Activated naive CD8-positive, alpha-beta T cell treated with anti-CD3 and anti-CD28 coated beads for 36 hours (primary cell): ENCODE data around the gene TNFRSF21. TPM values are rescaled to one million over a fixed set of nuclear protein-coding genes. Genes with fewer than 3 reads are reported as not detected.
A peak's percentile ranks its signal among the peaks of the same experiment; 100 is the strongest.

Experiments used
- DNase-seq: peaks from one replicate; pipeline ENCODE4 v3.0.0; 2021
- H3K27ac Mint-ChIP-seq: one replicate; pipeline ENCODE4 v1.8.0; 2022; ENCODE audit warnings: mild to moderate bottlenecking, moderate library complexity, mixed read lengths
- H3K27me3 Mint-ChIP-seq: one replicate; pipeline ENCODE4 v1.8.0; 2022; ENCODE audit warnings: mild to moderate bottlenecking, mixed read lengths
- H3K36me3 Mint-ChIP-seq: one replicate; pipeline ENCODE4 v1.8.0; 2021; ENCODE audit warnings: mild to moderate bottlenecking, mixed read lengths
- H3K4me1 Mint-ChIP-seq: one replicate; pipeline ENCODE4 v1.8.0; 2021; ENCODE audit warnings: mixed read lengths
- H3K4me3 Mint-ChIP-seq: one replicate; pipeline ENCODE4 v1.8.0; 2022; ENCODE audit warnings: mild to moderate bottlenecking, moderate library complexity, mixed read lengths
- H3K9me3 Mint-ChIP-seq: one replicate; pipeline ENCODE4 v1.8.0; 2022; ENCODE audit warnings: mixed read lengths
- total RNA-seq, 2 experiments: library from RNA; stranded (reverse); gene quantifications; one replicate each; pipeline ENCODE4 v1.2.3, GENCODE V29; 2021

The TNFRSF21 gene
- total RNA-seq, 2 experiments from 2014 or later: 3.1 to 3.7 TPM

DNA sequence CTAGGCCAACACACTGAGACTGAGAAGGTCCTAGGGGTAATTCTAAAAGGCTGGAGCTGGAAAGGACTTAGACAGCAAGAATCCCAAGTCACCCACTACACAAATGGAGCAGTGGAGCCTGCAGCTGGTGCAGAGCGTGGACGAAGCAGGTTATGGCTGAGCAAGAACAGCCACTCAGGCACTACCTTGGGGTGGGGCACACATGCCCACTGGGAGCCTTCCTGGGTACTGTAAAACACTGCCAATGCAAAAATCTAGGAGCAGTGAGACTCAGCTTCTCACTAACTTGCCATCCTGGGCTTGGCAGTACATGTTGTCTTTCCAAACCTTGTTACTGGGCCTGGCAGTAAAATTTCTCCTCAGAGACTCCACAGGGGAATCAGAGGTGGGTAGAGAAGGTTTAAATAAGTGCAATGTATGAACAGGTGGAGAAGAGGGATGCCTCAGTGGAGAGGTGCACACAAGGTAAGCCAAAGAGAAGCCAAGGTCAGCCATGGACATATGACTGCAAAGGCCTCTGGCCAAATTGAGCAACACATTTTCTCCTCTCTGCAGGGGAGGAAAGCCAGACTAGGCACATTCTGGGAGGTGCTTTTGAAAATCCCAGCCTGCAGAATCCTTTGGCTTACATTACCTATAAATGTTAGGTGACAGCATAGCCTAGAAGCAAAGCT lies 105.6 kb downstream of the TNFRSF21 start:
- DNase-seq: no peak
- Mint-ChIP-seq H3K36me3 (no peaks in the 10 kb centered on the region), H3K27ac (peak overlapping the region; percentile 70), H3K9me3 (no peaks in the 10 kb centered on the region), H3K4me3 (no peak overlapping the region), H3K4me1 (peaks cover 17% of the 10 kb centered on the region), H3K27me3 (no peaks in the 10 kb centered on the region)

DNA sequence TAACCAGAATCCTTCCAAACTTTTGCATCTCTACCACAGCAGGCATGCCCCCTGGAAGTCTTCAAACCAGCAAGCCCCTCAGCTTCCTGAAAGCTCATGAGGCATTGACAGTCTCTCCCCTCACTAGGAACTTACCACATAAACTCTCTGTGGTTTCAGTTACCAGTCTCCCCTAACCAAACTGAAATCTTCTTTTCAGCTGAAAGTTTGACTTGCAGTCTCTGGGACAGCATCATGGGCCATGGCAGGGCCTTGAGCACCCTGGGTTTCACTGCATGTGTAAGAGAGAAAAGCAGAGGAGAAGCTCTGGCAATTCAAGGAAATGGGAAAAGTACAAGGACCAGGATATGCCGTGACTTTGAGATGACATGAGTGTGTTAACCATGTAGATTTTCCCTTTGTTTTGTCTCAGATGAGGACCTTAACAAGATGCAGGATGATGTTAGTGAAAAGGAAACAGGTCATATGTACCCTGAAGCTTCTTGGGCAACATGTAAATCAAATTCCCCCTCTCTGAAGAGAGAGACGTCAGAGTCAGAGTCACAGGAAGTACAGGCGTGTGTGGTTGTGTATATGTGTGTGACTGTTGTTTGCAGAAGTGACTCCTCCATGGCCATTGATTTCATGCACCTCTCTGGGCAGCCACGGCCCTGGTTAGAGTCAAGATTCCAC lies 106.3 kb downstream of the TNFRSF21 start:
- Mint-ChIP-seq H3K4me1 (peaks cover 19% of the 10 kb centered on the region), H3K4me3 (no peak overlapping the region), H3K9me3 (no peaks in the 10 kb centered on the region), H3K27me3 (no peaks in the 10 kb centered on the region), H3K27ac (peak overlapping the region; percentile 70), H3K36me3 (no peaks in the 10 kb centered on the region)
- DNase-seq: peak; percentile 17

DNA sequence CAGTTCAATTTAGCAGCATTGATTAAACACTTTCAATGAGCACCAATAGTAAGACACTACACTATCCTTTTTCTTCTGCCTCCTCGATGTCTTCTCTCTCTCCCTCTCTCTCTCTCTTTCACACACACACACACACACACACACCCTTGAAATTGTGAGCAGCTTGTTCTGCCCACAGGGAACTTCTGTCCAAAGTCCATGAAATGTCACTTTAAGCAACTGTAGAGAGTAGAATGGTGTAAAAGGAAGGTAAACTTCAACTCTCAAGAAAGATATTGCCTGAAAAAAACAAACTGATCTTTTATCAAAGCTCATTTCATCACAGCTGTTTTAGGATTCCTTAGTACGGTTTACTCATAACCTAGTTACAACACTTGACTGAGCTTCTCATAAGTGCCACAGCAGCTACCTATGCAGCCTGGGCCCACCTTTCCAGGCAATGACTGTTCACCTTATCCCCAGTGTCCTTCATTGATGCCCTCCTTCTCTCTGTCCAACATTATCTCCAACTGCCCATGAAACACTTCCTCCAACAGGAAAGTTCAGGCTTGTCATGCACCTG lies 107.0 kb downstream of the TNFRSF21 start:
- no peak for DNase-seq
- H3K36me3 Mint-ChIP-seq: no peaks in the 10 kb centered on the region
- H3K4me3 Mint-ChIP-seq: no peak overlapping the region
- no peak overlapping the region for H3K27ac Mint-ChIP-seq
- no peaks in the 10 kb centered on the region for H3K9me3 Mint-ChIP-seq
- H3K4me1 Mint-ChIP-seq: peaks cover 25% of the 10 kb centered on the region
- no peaks in the 10 kb centered on the region for H3K27me3 Mint-ChIP-seq

DNA sequence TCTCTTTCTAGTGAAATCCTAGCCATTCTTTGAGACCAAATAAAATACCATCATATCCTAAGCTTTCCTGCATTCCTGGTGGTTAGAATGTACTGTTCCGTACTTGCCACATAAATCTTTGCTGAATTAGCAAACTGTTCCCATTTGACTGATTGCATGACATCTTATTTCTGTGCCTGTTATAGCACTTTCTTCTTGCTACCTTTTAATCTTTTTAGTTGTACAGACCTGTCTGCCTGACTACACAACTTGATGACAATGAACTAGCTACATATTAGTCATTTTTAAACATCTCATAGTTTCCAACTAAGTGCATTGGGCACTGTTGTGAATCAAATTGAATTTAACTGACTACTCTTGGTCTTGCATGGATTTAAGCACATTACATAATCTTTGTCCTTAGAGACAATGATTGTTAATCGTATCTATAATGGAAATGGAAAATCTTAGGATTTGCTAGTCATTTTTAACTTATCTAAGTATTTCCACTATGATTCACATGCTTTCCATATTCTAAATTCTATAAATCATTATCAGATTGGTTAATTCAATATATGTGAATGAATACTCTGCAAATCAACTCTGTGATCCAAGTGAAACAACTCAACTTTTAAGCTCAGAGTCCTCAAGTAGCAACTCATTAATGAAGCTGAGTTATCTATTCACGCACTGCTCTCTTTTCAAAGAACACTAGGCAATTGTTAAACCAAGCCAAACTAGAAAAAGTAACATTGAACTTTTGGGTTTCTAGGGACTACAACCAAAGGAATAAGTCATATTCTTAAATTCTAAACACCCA lies 109.0 kb downstream of the TNFRSF21 start:
- Mint-ChIP-seq H3K36me3 (no peaks in the 10 kb centered on the region), H3K27me3 (no peaks in the 10 kb centered on the region), H3K4me1 (peaks cover 25% of the 10 kb centered on the region), H3K27ac (no peak overlapping the region), H3K9me3 (no peaks in the 10 kb centered on the region), H3K4me3 (no peak overlapping the region)
- DNase-seq: no peak

DNA sequence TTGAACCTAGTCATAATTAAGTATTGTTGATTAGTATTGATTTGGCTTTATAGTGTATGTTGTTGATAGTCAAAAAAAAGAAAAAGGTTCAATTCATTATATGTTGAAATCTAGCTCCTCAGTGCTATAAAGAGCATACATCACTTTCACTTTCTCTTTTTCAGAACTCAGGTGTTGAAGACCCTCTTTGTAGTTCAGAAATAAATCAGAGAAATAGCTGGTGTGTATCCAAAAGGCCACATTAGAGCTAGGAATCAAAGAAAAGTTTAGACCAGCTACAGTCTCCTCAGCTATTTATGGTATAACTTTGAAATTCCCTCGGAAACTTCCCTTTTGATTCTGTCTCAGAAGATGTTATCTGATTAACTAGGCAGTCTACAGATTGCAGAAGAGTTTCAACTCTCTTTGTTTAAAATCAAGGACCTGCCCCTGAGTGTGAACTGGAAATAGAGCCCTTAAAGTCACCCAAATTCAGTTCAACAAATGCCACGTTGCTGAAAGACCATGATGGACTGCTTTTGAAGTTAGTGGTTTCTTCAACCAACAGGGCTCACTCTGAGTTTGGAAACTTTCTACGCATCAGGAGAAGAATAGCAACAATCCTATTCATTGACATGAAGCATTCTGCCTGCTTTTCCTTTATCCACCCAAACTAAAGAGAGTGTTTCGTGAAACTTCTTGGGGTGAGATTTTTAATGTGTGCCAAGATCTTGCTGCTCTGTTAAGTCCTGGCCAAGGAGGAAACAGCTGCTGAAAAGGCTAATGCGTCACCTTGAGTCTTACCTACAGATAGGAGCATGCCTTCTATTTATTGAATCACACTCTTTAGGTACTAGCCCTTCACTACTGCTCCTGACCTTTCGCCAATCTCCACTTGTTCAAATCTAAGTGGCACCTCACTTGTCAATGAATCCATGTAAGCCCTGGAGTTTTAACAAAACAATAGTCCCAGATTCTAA lies 111.7 kb downstream of the TNFRSF21 start:
- no peaks in the 10 kb centered on the region for H3K27me3 Mint-ChIP-seq
- no peak for DNase-seq
- peaks cover 13% of the 10 kb centered on the region for H3K4me1 Mint-ChIP-seq
- H3K27ac Mint-ChIP-seq: peak overlapping the region; percentile 57
- peak overlapping the region; percentile 35 for H3K4me3 Mint-ChIP-seq
- H3K9me3 Mint-ChIP-seq: no peaks in the 10 kb centered on the region
- no peaks in the 10 kb centered on the region for H3K36me3 Mint-ChIP-seq

DNA sequence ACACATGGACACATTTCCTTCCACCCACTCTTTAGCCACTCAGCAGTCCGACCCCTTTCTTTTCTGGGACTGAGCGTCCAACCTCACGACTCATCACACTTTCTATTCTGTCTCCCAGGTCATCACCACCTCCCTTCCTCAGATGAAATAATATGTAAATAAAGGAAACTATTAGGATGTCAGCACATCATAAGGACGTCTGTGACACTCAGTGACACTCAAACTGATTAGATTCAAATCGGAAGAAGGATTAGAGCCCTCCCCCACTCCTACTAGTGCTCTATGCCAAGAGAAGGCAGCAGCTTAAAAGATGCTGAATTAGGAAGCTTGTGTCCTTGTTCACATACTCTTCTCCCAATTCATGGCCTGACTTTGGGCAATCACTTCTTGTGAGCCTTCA lies 113.6 kb downstream of the TNFRSF21 start:
- Mint-ChIP-seq H3K27me3 (no peaks in the 10 kb centered on the region), H3K4me1 (peaks cover 8% of the 10 kb centered on the region), H3K36me3 (no peaks in the 10 kb centered on the region), H3K4me3 (no peak overlapping the region), H3K9me3 (no peaks in the 10 kb centered on the region), H3K27ac (no peak overlapping the region)
- no peak for DNase-seq

DNA sequence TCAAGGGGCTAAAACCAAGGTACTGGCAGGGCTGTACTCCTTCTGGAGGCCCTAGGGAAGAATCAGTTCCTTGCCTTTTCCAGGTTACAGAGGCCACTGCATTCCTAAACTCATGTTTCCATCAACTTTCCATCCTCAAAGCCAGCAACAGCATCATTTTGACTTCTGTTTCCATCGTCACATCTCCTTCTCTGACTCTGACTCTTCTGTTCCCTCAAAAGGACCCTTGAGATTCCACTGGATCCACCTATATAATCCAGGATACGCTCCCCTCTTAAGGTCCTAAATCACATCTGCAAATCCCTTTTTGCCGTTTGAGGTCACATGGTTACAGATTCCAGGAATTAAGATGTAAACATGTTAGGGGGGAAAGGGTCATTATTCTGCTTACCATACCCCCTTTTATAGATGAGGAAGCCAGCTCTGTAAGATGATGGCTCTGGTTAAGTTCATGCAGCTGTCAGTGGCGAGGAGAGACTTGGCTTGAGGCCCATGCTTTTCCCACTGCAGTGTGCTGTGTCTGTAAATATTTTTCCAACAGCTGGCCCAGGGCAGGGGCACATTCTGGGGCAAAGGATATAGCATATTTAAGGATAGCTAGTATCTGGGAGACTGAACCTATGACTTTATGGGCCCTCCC lies 114.6 kb downstream of the TNFRSF21 start:
- peaks cover 8% of the 10 kb centered on the region for H3K4me1 Mint-ChIP-seq
- no peak overlapping the region for H3K27ac Mint-ChIP-seq
- no peak for DNase-seq
- H3K27me3 Mint-ChIP-seq: no peaks in the 10 kb centered on the region
- H3K4me3 Mint-ChIP-seq: no peak overlapping the region
- H3K9me3 Mint-ChIP-seq: no peaks in the 10 kb centered on the region
- H3K36me3 Mint-ChIP-seq: no peaks in the 10 kb centered on the region

DNA sequence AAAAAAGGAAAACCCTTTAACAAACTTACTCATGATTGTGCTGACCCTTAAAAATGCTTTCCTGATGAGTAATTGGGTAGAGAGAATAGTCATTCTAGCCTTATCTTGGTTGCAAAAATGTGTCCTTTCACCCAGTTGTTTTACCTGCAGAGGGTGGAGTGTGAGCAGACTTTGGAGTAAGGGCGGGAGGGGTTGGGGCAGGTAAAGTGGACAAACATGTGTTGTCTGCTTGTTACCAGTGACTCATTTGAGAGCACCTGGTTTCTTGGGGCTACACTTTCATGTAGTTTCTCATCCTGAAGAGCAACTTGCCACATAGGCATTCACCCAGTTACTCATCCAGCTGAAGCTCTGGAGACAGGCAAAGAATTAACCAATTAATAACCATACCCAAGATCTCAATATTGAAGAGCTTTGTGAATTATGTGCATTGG lies 121.1 kb downstream of the TNFRSF21 start:
- Mint-ChIP-seq H3K4me3 (no peak overlapping the region), H3K4me1 (no peaks in the 10 kb centered on the region), H3K27ac (no peak overlapping the region), H3K36me3 (no peaks in the 10 kb centered on the region), H3K27me3 (no peaks in the 10 kb centered on the region), H3K9me3 (no peaks in the 10 kb centered on the region)
- no peak for DNase-seq

DNA sequence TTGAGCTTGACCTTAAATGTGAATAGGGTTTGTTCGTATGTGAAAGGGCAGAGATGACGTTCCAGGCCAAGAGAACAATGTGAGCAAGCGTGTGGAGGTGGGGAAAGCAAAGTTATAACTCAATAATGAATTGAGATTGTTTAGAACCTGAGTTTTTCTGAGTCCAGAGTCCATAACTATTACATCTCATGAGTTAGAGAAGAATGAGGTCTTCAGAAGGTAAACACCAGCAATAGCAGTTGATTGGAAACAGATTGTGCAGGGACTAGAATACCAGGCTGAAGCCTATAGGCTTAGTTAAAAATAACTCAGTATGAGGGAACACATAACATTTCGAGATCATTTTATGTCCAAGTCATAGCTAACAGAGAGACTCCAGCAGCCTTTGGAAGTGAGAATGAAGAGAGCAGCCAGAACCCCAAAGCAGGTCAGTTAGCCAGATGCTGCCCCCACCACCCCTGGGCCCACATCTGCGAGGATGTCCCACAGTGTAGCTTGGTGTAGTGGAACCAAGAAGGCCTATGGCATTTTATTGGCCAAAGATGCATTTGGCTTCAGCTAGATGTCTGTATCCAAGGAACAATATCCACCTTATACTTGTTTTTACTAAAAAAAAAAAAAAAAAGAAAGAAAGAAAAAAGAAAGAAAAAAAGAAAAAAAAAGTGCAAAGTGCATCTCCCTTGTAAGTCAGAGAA lies 121.7 kb downstream of the TNFRSF21 start:
- H3K4me3 Mint-ChIP-seq: no peak overlapping the region
- H3K27ac Mint-ChIP-seq: no peak overlapping the region
- no peak for DNase-seq
- H3K4me1 Mint-ChIP-seq: no peaks in the 10 kb centered on the region
- H3K36me3 Mint-ChIP-seq: no peaks in the 10 kb centered on the region
- H3K9me3 Mint-ChIP-seq: no peaks in the 10 kb centered on the region
- no peaks in the 10 kb centered on the region for H3K27me3 Mint-ChIP-seq

DNA sequence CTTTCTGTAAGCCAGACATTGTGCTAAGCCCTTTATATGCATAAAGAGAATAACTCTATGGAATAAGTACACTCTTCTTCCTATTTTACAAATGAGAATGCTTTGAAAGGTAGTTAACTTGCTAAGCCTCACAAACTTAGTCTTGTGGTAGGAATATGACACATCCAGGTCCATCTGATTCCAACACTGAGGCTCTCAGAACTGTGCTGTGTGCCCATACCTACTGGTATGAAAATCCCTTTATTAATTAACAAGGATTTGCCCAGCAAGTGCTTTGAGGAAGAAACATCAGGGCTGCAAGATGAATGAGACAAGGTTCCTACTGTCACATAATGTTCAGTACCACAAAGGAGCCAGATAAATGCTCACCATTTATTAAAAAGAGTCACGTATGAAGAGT lies 122.6 kb downstream of the TNFRSF21 start:
- Mint-ChIP-seq H3K9me3 (no peaks in the 10 kb centered on the region), H3K36me3 (no peaks in the 10 kb centered on the region), H3K4me3 (no peak overlapping the region), H3K27me3 (no peaks in the 10 kb centered on the region), H3K27ac (no peak overlapping the region), H3K4me1 (no peaks in the 10 kb centered on the region)
- DNase-seq: no peak

DNA sequence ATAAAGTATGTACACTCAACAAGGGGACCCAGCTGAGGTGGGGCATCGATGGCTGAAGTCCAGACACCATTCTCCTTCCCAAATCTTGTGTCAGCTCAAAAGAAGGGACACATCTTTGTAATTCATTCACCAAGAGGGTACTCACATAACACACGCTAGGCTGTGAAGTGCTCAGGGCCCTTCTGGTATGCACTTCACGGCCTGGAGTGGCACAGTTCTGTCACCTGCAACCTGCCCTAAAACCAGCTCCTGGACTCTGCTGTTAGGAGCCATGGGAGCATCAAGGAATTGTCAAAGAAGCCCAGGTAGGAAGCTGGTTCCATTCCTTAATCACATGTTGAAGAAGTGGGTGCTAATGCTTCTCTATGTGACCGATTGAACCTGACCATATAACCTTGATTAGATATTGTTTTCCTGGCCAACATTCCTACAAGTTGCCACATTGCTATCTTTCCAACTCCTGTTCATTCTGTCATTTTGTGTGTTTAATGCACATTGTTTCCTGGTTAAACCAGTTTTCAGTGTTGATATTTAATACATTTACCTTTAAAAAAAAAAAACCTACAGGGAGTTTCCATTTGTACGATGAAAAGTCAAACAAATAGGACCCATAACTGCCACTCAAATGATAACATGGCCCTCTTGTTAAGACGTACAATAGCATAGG lies 127.3 kb downstream of the TNFRSF21 start:
- Mint-ChIP-seq H3K4me1 (no peaks in the 10 kb centered on the region), H3K36me3 (no peaks in the 10 kb centered on the region), H3K27me3 (no peaks in the 10 kb centered on the region), H3K9me3 (no peaks in the 10 kb centered on the region), H3K4me3 (no peak overlapping the region), H3K27ac (no peak overlapping the region)
- DNase-seq: no peak

DNA sequence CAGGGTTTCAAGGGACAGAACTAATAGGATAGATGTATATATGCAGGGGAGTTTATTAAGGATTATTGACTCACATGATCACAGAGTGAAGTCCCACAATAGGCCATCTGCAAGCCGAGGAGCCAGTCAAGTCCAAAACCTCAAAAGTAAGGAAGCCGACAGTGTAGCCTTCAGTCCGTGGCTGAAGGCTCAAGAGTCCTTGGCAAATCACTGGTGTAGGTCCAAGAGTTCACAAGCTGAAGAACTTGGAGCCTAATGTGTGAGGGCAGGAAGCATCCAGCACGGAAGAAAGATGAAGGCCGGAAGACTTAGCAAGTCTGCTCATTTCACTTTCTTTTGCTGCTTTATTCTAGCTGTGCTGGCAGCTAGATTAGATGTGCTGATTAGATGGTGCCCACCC lies 128.0 kb downstream of the TNFRSF21 start:
- no peaks in the 10 kb centered on the region for H3K4me1 Mint-ChIP-seq
- DNase-seq: no peak
- no peaks in the 10 kb centered on the region for H3K36me3 Mint-ChIP-seq
- H3K4me3 Mint-ChIP-seq: no peak overlapping the region
- H3K27me3 Mint-ChIP-seq: no peaks in the 10 kb centered on the region
- no peak overlapping the region for H3K27ac Mint-ChIP-seq
- H3K9me3 Mint-ChIP-seq: no peaks in the 10 kb centered on the region
